CD4-positive, alpha-beta T cell treated with Interleukin-6 at 100 ng/mL for 8 hours (primary cell): ENCODE results near the gene NEK2.
"Not testable (repeated sequence)": the region's sequence is repeated elsewhere in the genome, so short reads cannot be mapped to it uniquely, and the experiment has no call there.

ENCODE experiments used
- DNase-seq: peaks from one replicate; pipeline ENCODE4 v3.0.0-alpha.2; 2020; ENCODE audit warnings: mixed read lengths, low spot score

Gene NEK2

GRCh38 chr1:211695135-211695816, 19.9 kb upstream of the NEK2 start:
- DNase-seq = no peak

- DNase-seq = not testable (repeated sequence)
Measured at GRCh38 chr1:211693911-211694310, 18.5 kb upstream of the NEK2 start.

- DNase-seq = no peak
Measured at GRCh38 chr1:211688421-211688820, 13.0 kb upstream of the NEK2 start.

DNA sequence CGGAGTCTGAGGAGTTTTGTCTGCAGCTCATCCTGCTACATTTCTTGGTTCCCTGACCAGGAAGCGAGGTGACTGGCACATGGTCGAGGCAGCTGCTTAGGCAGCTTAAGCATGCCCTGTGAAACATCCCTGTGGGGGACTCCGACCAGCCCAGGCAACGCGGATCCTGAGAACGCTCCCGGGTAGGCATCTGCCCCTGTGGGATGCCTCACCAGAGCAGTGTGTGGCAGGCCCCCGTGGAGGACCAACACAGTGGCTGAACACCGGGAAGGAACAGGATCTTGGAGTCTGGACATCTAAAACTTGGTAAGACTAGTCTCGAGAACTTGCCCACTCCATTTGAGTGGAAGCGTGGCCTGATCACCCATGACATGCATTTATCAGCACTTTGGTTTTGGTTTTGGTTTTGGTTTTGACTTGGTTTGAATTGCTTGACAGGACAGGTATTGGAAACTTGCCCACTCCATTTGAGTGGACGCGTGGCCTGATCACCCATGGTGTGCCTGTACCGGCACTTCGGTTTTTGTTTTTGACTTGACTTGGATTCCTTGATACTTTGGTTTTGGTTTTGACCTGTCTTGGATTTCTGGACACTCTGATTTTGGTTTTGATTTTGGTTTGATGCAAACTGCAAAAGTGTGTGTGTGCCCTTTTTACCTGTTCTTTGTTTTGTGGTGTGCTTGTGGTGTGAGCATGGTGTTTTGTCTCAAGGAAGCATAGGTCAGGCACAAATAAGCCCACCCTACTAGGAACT, 12.2 kb upstream of the NEK2 start:
- no peak for DNase-seq

- DNase-seq = no peak
Measured at GRCh38 chr1:211685823-211686222, 10.4 kb upstream of the NEK2 start.

- DNase-seq = no peak
Measured at GRCh38 chr1:211684791-211685190, 9.4 kb upstream of the NEK2 start.

- DNase-seq = no peak
Measured at GRCh38 chr1:211684331-211684730, 8.9 kb upstream of the NEK2 start.

DNA sequence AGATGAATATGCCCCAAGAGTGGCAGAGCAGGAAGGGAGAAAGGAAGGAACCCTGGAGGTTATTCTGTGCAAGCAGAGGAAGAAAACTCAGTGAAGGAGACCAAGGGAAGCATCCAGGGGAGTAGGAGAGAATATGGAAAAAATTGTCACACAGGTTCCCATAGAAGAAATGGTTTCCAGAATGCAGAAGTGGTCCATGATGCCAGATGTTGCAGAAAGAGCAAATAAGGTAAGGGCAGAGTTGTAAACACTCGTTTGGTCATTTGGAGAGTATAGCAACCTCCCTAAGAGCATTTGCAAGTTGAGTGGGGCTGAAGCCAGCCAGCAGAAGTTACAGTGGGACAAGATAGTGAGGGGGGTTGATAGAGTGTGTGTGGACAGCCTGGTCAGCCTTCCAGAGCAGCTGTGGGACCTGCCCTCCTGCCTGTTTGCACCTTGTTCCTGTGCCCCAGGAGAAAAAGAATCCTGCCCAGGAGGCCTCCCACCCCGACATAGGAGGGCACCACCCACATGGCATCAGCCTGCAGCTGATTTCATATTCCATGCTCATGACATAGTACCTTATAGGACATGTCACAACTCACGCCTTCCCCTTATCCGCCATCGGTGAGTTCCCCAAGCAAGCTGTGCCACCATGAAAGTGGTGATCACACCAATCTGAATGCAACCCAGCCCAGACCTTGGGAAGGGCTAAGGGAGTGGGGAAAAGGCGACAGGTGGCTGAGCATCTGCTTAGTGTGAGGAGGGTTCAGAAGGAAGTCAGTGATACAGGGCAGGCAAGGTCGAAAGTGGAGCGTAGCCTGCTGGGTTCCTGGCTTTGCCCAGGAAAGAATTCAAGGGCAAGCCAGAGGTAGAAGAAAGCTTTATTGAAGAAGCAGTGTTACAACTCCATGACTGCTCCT, 8.2 kb upstream of the NEK2 start:
- DNase-seq = no peak

DNA sequence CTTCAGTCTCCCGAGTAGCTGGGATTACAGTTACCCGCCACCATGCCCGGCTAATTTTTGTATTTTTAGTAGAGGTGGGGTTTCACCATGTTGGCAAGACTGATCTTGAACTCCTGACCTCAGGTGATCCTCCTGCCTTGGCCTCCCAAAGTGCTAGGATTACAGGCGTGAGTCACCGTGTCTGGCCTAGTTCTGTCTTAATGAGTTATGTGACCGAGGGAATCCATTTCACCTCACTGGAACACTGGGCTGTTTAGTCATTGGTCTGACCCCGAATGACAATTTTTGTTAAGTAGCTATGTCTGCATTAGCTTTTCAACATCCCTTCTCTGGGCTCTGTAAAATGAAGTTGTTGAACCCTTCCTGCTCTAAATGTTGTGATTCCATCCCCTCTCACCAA, 6.8 kb upstream of the NEK2 start:
- DNase-seq = not testable (repeated sequence)

- DNase-seq = peak; percentile 85
Measured at GRCh38 chr1:211680752-211681327, 5.4 kb upstream of the NEK2 start.

- no peak for DNase-seq
Measured at GRCh38 chr1:211677659-211678058, 2.2 kb upstream of the NEK2 start.

GRCh38 chr1:211676761-211677160, 1.3 kb upstream of the NEK2 start:
- DNase-seq = no peak

- no peak for DNase-seq
Measured at GRCh38 chr1:211676106-211676583, 724 bp upstream of the NEK2 start.

- DNase-seq = no peak
Measured at GRCh38 chr1:211667065-211667617, 8.3 kb downstream of the NEK2 start.

DNA sequence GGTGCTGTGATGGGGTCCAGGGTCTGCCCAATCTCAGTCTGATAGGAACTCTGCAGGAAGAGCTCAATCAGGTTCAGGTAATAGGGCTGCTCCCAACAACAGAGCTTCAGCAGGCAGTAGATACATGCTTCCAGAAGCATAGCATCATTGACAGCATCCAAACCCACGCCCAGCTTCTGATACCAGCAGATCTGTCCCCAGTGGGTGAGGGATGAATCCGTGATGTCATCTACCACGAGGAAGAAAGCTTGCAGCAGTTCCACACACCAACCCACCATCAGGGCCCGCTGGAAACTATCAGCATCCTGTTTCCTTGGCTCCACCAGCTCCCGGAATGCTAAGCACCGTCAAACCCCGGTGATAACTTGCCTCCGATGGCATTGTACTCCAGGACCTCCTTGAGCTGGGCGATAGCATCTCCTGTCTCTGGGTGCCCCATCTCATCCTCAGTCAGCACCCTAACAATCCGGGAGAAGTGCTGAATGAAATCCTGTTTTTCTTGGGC, 14.7 kb downstream of the NEK2 start:
- no peak for DNase-seq

DNA sequence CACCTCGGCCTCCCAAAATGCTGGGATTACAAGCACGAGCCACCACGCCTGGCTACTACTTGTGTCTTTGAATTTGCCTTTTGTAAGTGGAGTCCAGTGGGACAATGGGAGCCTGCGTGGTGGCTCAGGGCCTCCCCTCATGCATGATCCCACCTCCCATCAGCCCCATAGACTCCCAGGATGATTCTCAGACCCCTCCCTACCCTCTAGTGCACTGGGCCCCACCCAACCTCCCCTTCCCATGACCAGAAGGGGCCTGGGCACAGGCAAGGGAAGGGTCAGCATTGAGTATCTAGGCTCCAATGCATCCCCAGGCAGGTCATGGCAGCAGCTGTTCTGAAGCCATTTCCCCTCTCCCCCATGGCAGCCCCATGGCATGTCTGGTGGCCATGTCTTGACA, 18.7 kb downstream of the NEK2 start:
- DNase-seq = no peak

GRCh38 chr1:211654838-211655787, 20.3 kb downstream of the NEK2 start:
- peak; percentile 76 for DNase-seq

GRCh38 chr1:211653959-211654496, 21.4 kb downstream of the NEK2 start:
- DNase-seq = no peak

GRCh38 chr1:211653293-211653692, 22.1 kb downstream of the NEK2 start:
- no peak for DNase-seq

DNA sequence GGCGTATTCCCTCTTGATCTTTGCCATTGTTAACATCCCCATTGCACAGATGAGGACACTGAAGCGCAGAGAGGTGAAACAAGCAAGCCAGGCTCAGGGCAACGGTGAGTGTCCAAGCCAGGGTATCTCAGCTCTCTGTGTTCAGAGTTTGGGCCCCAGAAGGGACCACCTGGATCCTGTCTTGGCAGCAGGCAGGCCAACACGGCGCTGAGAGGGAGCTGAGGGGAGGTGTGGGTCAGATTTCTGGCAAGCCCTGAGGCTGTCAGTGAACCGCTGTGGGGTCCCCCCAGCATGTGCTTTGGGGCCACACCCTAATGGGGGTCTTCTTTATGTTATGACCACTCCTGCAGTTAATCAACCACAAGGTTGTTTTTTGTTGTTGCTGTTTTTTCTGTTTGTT, 23.1 kb downstream of the NEK2 start:
- DNase-seq = no peak
